Vagina (tissue), 2 donors: Measurements from ENCODE around the gene CDKN1B.

Source experiments
- CTCF ChIP-seq, 3 experiments: fragments of 450-650 bp in 2 of 3; fragments of 200-600 bp in 1 of 3; sonication (generic) in 1 of 3; IDR thresholded peaks; one replicate each; pipeline ENCODE4 v1.5.1; 2017 to 2019; ENCODE audit warnings: antibody characterized with exemption in 3 of 3, mild to moderate bottlenecking in 2 of 3, moderate library complexity in 2 of 3
- POLR2A ChIP-seq, 2 donors: fragments of 450-650 bp; IDR thresholded peaks; one replicate each; pipeline ENCODE4 v1.6.1; 2017; ENCODE audit warnings: antibody characterized with exemption in 2 of 2, mild to moderate bottlenecking in 2 of 2, moderate library complexity in 2 of 2

DNA sequence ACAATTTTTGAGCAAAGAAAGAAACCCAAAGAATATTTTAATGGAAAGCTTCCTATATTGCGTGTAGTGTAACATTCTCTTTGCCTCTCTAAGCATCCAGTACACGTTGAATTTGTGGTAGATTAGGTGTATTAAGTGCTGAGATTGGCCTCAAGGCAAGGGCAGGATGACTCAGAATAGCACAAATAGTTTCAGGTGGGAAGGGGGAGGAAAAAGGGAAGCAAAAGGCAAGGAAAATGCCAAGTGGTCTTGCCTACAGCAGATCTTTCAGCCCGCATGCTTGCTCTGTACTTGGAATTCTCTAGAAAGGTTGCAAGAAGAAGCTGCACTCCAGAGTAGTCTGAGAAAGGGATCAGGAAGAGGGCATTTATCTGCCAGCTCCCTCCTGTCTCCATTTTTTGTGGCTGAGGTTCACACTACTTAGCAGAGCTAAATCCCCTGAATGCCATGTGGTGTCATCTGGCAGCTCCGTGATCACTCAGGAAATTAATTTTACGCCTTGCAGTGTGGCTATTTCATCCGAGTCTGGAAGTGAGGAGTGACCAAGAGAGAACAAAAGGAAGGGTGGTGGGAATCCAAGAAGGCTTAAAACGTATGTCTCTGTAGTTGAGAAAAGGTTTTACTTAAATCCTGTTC is 28.5 kb downstream of the CDKN1B start:
- TF ChIP-seq CTCF (IDR thresholded peaks at IDR 0.05) (no peak), POLR2A (IDR thresholded peaks at IDR 0.05) (no peak)
